ENCODE data around the gene MFSD8. TPM values are rescaled to one million over a fixed set of nuclear protein-coding genes. Genes with fewer than 3 reads are reported as not detected.
"Not testable (repeated sequence)": the region's sequence is repeated elsewhere in the genome, so short reads cannot be mapped to it uniquely, and the experiment has no call there.

The MFSD8 gene
- polyA plus RNA-seq, 1 donor (not counting 4 experiments of a cell fraction or from before 2014, with no cell fraction given), result 19.0 TPM

GRCh38 chr4:127916512-127916911, 48.5 kb downstream of the MFSD8 start:
- Histone ChIP-seq H3K27me3 (ENCODE audit: control insufficient read depth, extremely low read depth, insufficient read depth, low read length) (no peaks in the 10 kb centered on the region), H3K36me3 (ENCODE audit: control insufficient read depth in 2 of 2, extremely low read depth in 1 of 2, insufficient read depth in 2 of 2, low read length in 2 of 2) (peaks cover 2 to 7% of the 10 kb centered on the region in 2 experiments), H3K9me3 (ENCODE audit: control insufficient read depth, low read depth, low read length) (no peaks in the 10 kb centered on the region), H3K27ac (ENCODE audit: control insufficient read depth, insufficient read depth, low read length) (no peak overlapping the region), H3K4me2 (ENCODE audit: control insufficient read depth, extremely low read depth, insufficient read depth, low read depth, low read length) (no peak overlapping the region), H3K9ac (ENCODE audit: control insufficient read depth, extremely low read depth, insufficient read depth, low read length) (no peak overlapping the region), H3K9me1 (ENCODE audit: control insufficient read depth, extremely low read depth, insufficient read depth, low read length) (no peaks in the 10 kb centered on the region), H4K20me1 (ENCODE audit: control insufficient read depth, extremely low read depth, insufficient read depth, low read length) (no peaks in the 10 kb centered on the region), H2AFZ (ENCODE audit: control insufficient read depth, low read length) (no peak overlapping the region), H3K4me3 (ENCODE audit: control insufficient read depth in 2 of 3, extremely low read depth in 1 of 3, insufficient read depth in 2 of 3, low read depth in 1 of 3, low read length in 3 of 3) (no peak overlapping the region), H3K4me1 (ENCODE audit: control insufficient read depth, extremely low read depth, insufficient read depth, low read length) (no peaks in the 10 kb centered on the region), H3K79me2 (ENCODE audit: control insufficient read depth, insufficient read depth, low read length) (no peaks in the 10 kb centered on the region)
- DNase-seq (ENCODE audit: low read depth, low spot score) (no peak), FAIRE-seq (no peak)
- TF ChIP-seq, protein P1, sequence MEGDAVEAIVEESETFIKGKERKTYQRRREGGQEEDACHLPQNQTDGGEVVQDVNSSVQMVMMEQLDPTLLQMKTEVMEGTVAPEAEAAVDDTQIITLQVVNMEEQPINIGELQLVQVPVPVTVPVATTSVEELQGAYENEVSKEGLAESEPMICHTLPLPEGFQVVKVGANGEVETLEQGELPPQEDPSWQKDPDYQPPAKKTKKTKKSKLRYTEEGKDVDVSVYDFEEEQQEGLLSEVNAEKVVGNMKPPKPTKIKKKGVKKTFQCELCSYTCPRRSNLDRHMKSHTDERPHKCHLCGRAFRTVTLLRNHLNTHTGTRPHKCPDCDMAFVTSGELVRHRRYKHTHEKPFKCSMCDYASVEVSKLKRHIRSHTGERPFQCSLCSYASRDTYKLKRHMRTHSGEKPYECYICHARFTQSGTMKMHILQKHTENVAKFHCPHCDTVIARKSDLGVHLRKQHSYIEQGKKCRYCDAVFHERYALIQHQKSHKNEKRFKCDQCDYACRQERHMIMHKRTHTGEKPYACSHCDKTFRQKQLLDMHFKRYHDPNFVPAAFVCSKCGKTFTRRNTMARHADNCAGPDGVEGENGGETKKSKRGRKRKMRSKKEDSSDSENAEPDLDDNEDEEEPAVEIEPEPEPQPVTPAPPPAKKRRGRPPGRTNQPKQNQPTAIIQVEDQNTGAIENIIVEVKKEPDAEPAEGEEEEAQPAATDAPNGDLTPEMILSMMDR (optimal IDR thresholded peaks at IDR 0.05 in 1 of 3, IDR thresholded peaks at IDR 0.05 in 1 of 3, conservative IDR thresholded peaks at IDR 0.05 in 1 of 3; ENCODE audit: extremely low read depth in 1 of 3, insufficient read depth in 2 of 3, low read length in 3 of 3), result no peak
- TF ChIP-seq EZH2 (IDR thresholded peaks at IDR 0.05; ENCODE audit: low read length), result no peak
- dilution Hi-C loops (cut with MboI; ENCODE audit: extremely low pct_ligation_motif_present, low sequenced_read_pairs), result no loop called here

GRCh38 chr4:127905029-127905428, 59.9 kb downstream of the MFSD8 start:
- H3K4me1 ChIP-seq (ENCODE audit: control insufficient read depth, extremely low read depth, insufficient read depth, low read length), result no peaks in the 10 kb centered on the region
- H3K27me3 ChIP-seq (ENCODE audit: control insufficient read depth, extremely low read depth, insufficient read depth, low read length), result no peaks in the 10 kb centered on the region
- TF ChIP-seq, protein P1 (optimal IDR thresholded peaks at IDR 0.05 in 1 of 3, IDR thresholded peaks at IDR 0.05 in 1 of 3, conservative IDR thresholded peaks at IDR 0.05 in 1 of 3; ENCODE audit: extremely low read depth in 1 of 3, insufficient read depth in 2 of 3, low read length in 3 of 3), result no peak
- TF ChIP-seq EZH2 (IDR thresholded peaks at IDR 0.05; ENCODE audit: low read length), result no peak
- no peak overlapping the region for H3K27ac ChIP-seq (ENCODE audit: control insufficient read depth, insufficient read depth, low read length)
- dilution Hi-C loops (cut with MboI; ENCODE audit: extremely low pct_ligation_motif_present, low sequenced_read_pairs), result no loop called here
- FAIRE-seq (no peak), DNase-seq (ENCODE audit: low read depth, low spot score) (no peak)
- no peak overlapping the region for H3K9ac ChIP-seq (ENCODE audit: control insufficient read depth, extremely low read depth, insufficient read depth, low read length)
- H3K36me3 ChIP-seq (ENCODE audit: control insufficient read depth in 2 of 2, extremely low read depth in 1 of 2, insufficient read depth in 2 of 2, low read length in 2 of 2), result no peaks in the 10 kb centered on the region
- H3K9me3 ChIP-seq (ENCODE audit: control insufficient read depth, low read depth, low read length), result no peaks in the 10 kb centered on the region
- H4K20me1 ChIP-seq (ENCODE audit: control insufficient read depth, extremely low read depth, insufficient read depth, low read length), result no peaks in the 10 kb centered on the region
- no peak overlapping the region for H2AFZ ChIP-seq (ENCODE audit: control insufficient read depth, low read length)
- H3K79me2 ChIP-seq (ENCODE audit: control insufficient read depth, insufficient read depth, low read length), result no peaks in the 10 kb centered on the region
- H3K4me3 ChIP-seq (ENCODE audit: control insufficient read depth in 2 of 3, extremely low read depth in 1 of 3, insufficient read depth in 2 of 3, low read depth in 1 of 3, low read length in 3 of 3), result no peak overlapping the region
- H3K9me1 ChIP-seq (ENCODE audit: control insufficient read depth, extremely low read depth, insufficient read depth, low read length), result no peaks in the 10 kb centered on the region
- H3K4me2 ChIP-seq (ENCODE audit: control insufficient read depth, extremely low read depth, insufficient read depth, low read depth, low read length), result no peak overlapping the region

- H3K4me2 ChIP-seq (ENCODE audit: control insufficient read depth, extremely low read depth, insufficient read depth, low read depth, low read length); H3K36me3 ChIP-seq (ENCODE audit: control insufficient read depth in 2 of 2, extremely low read depth in 1 of 2, insufficient read depth in 2 of 2, low read length in 2 of 2); H3K9ac ChIP-seq (ENCODE audit: control insufficient read depth, extremely low read depth, insufficient read depth, low read length); dilution Hi-C loops (cut with MboI; ENCODE audit: extremely low pct_ligation_motif_present, low sequenced_read_pairs); H3K27me3 ChIP-seq (ENCODE audit: control insufficient read depth, extremely low read depth, insufficient read depth, low read length); H3K4me3 ChIP-seq (ENCODE audit: control insufficient read depth in 2 of 3, extremely low read depth in 1 of 3, insufficient read depth in 2 of 3, low read depth in 1 of 3, low read length in 3 of 3); FAIRE-seq; H3K9me3 ChIP-seq (ENCODE audit: control insufficient read depth, low read depth, low read length); DNase-seq (ENCODE audit: low read depth, low spot score); H2AFZ ChIP-seq (ENCODE audit: control insufficient read depth, low read length); H3K27ac ChIP-seq (ENCODE audit: control insufficient read depth, insufficient read depth, low read length); H3K79me2 ChIP-seq (ENCODE audit: control insufficient read depth, insufficient read depth, low read length); H4K20me1 ChIP-seq (ENCODE audit: control insufficient read depth, extremely low read depth, insufficient read depth, low read length); H3K4me1 ChIP-seq (ENCODE audit: control insufficient read depth, extremely low read depth, insufficient read depth, low read length); H3K9me1 ChIP-seq (ENCODE audit: control insufficient read depth, extremely low read depth, insufficient read depth, low read length): not testable (repeated sequence)
Measured at GRCh38 chr4:127899682-127900081, 65.3 kb downstream of the MFSD8 start.
